Measurements from ENCODE around the gene CASP2. TPM values are rescaled to one million over a fixed set of nuclear protein-coding genes. Genes with fewer than 3 reads are reported as not detected.
A peak's percentile ranks its signal among the peaks of the same experiment; 100 is the strongest.

CASP2 gene
- total and polyA plus RNA-seq, 2 of the 8 experiments (the other 6 are each of a cell fraction or from before 2014, with no cell fraction given), result 23.7 to 35.3 TPM

DNA sequence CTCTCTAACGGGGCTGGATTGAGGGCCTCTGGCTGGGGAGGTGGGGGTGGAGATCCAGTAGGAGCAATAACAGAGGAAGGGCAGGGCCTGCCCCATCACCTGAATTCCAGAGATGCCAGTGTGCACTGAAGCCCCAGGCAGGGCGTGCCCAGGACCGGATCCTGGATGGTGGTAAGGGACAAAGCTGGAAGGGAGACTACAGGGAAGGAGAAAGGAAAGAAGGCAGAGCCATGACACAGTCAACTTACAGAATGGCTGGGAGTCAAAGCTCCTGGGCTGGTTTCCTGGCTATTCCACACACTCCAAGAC is 2.7 kb upstream of the CASP2 start:
- DNase-seq (ENCODE audit: low read depth in 1 of 2, low spot score in 2 of 2) (no peak), FAIRE-seq (no peak)
- Histone ChIP-seq H3K14ac (ENCODE audit: insufficient read length) (no peak overlapping the region), H3K4ac (replicated peaks; ENCODE audit: insufficient read length, low read depth, low read length) (no peak overlapping the region), H2BK20ac (ENCODE audit: low read length) (no peak overlapping the region), H3K79me2 (ENCODE audit: control insufficient read depth in 1 of 2, insufficient read depth in 2 of 2, low read length in 2 of 2) (peaks cover 0 to 19% of the 10 kb centered on the region in 2 experiments; a peak in 3 of 4 replicates), H3K23ac (ENCODE audit: insufficient read length) (no peak overlapping the region), H3K56ac (replicated peaks; ENCODE audit: insufficient read length, low read depth, low read length) (no peak overlapping the region), H3K4me3 (ENCODE audit: extremely low read depth in 1 of 4, insufficient read depth in 2 of 4, low read depth in 3 of 4, low read length in 4 of 4) (peak overlapping the region in 1 of 4 experiments; percentile 52; a peak in 4 of 8 replicates), H2BK120ac (replicated peaks; ENCODE audit: low read depth, low read length) (no peak overlapping the region), H4K91ac (replicated peaks; ENCODE audit: insufficient read length, low read length) (no peak overlapping the region), H4K5ac (ENCODE audit: insufficient read length, low read depth, low read length) (no peak overlapping the region), H2AFZ (ENCODE audit: low read length) (no peak overlapping the region), H3K9ac (replicated peaks in 1 of 4; ENCODE audit: extremely low read depth in 1 of 4, low read depth in 3 of 4, low read length in 3 of 4) (no peak overlapping the region), H3K23me2 (ENCODE audit: low read depth, low read length) (peaks cover 8% of the 10 kb centered on the region), H4K8ac (ENCODE audit: extremely low read depth, insufficient read depth, low read length) (no peak overlapping the region), H4K20me1 (replicated peaks in 1 of 2; ENCODE audit: control insufficient read depth in 1 of 2, insufficient read depth in 2 of 2, low read length in 2 of 2) (peaks cover 0 to 1% of the 10 kb centered on the region in 2 experiments), H2BK15ac (ENCODE audit: low read length) (no peak overlapping the region), H3K4me2 (ENCODE audit: insufficient read depth in 1 of 2, low read depth in 2 of 2, low read length in 2 of 2) (peak overlapping the region; percentile 71 to 84; a peak in 3 of 4 replicates), H3K36me3 (ENCODE audit: control insufficient read depth in 2 of 4, insufficient read depth in 4 of 4, low read length in 3 of 4) (peaks cover 0 to 6% (median under 1%) of the 10 kb centered on the region in 4 experiments; a peak in 3 of 8 replicates), H3K27me3 (replicated peaks in 1 of 4; ENCODE audit: control insufficient read depth in 3 of 4, extremely low read depth in 1 of 4, insufficient read depth in 3 of 4, low read length in 3 of 4) (peaks cover 10 to 21% (median 20%) of the 10 kb centered on the region in 4 experiments), H2BK12ac (ENCODE audit: low read depth, low read length) (0 out of 2 replicates have a peak overlapping the region, but pooled peaks have one; percentile 55), H2AK5ac (ENCODE audit: low read depth, low read length) (no peak overlapping the region), H2BK5ac (ENCODE audit: low read depth, low read length) (no peak overlapping the region), H3K18ac (ENCODE audit: extremely low read depth, low read length) (no peak overlapping the region), H3K79me1 (ENCODE audit: low read depth, low read length) (peaks cover under 1% of the 10 kb centered on the region), H3K4me1 (replicated peaks in 1 of 4; ENCODE audit: control insufficient read depth in 3 of 4, insufficient read depth in 4 of 4, low read length in 3 of 4) (peaks cover 9 to 14% (median 10%) of the 10 kb centered on the region in 4 experiments), H3K27ac (ENCODE audit: low read depth, low read length) (no peak overlapping the region), H3K9me3 (ENCODE audit: insufficient read depth in 2 of 2, low read depth in 1 of 2, low read length in 1 of 2) (peaks cover 6 to 13% of the 10 kb centered on the region in 2 experiments)
- ChIA-PET POLR2A (ENCODE audit: partially characterized antibody) (interaction anchor here (0.6 to 1.0 kb wide), 2 partner anchors 61 to 85 kb away, joined by 3 read pairs; no protein-coding TSS in a partner anchor), CTCF (ENCODE audit: partially characterized antibody) (interaction anchor here (1.1 to 3.6 kb wide), 3 partner anchors 14 to 71 kb away, joined by 3 to 22 read pairs (median 4); partner anchors contain the start of gene GSTK1)
- WGBS, 2 experiments (ENCODE audit: extremely low coverage in 1 of 2, insufficient coverage in 1 of 2, insufficient read length in 1 of 2, insufficient replicate concordance in 2 of 2, low coverage in 1 of 2, low lambda C conversion rate in 2 of 2, missing lambda C conversion rate in 1 of 2), result 48% methylated on average over 3 of the region's 3 CpGs; no CpG with 5 or more reads in 1 of the 2 experiments
- no peak for TF ChIP-seq SP4 (IDR thresholded peaks at IDR 0.05; ENCODE audit: low read length)

Data from H1 (cell line).